GM21619 (cell line): ENCODE results near the gene SGPP1.
"Not testable (repeated sequence)": the region's sequence is repeated elsewhere in the genome, so short reads cannot be mapped to it uniquely, and the experiment has no call there.

Experiments
- ATAC-seq: cut with Tn5 transposase; IDR thresholded peaks from one replicate; pipeline ENCODE4 v1.9.1; 2021; ENCODE audit not compliant: unreplicated experiment

SGPP1 gene

DNA sequence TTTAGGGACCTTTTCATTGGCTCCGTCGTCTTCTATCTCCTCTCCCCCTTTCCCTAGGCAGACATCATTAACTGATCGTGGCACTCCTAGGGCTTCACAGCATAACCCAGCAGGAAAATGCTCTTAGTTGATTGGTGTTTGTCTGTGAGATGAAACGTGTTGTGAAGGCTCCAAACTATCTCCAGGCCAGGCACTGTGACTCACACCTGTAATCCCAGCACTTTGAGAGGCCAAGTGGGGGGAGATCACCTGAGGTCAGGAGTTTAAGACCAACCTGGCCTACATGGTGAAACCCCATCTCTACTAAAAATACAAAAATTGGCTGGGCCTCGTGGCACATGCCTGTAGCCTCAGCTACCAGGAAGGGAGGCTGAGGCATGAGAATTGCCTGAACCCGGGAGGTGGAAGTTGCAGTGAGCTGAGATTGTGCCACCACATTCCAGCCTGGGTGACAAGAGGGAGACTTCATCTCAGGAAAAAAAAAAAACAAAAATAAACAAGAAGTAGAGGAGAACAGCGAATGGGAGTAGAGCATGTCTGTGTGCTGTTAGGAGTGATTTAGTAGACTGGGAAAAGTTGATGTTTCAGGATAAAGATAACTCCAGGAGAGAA, 53.9 kb downstream of the SGPP1 start:
- ATAC-seq: no peak

DNA sequence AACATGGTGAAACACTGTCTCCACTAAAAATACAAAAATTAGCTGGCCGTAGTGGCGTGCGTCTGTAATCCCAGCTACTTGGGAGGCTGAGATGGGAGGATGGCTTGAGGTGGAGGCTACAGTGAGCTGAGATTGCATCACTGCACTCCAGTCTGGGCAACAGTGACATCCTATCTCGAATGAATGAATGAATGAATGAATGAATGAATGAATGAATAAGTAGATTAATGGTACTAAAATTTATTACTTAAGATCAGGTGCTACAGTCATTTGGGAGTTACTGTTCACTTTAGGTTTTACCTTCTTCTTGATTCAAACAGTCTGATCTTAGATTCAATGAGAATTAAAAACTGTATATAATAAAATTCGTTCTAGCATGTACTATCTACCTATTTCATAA, 54.6 kb downstream of the SGPP1 start:
- ATAC-seq: no peak

GRCh38 chr14:63672417-63673180, 55.3 kb downstream of the SGPP1 start:
- ATAC-seq: peak; percentile 84

DNA sequence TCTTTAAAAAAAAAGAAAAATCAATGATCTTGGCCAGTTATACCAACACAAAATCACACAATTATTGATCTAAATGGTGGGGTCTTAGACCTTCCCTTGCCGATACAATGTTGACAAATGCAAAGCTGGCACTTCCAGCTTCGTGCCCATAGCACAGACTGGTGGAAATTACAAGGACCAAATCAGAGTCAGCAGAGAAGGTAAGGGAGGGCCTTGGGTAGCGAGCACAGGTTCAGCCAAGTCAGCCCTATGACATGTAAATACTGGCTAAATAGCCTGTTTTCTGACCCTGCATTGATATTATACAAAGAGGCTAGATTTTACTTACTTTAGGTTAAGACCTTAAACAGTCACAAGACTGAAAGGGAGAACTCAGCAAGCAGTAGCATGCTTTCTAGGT, 55.9 kb downstream of the SGPP1 start:
- ATAC-seq: peak; percentile 3

DNA sequence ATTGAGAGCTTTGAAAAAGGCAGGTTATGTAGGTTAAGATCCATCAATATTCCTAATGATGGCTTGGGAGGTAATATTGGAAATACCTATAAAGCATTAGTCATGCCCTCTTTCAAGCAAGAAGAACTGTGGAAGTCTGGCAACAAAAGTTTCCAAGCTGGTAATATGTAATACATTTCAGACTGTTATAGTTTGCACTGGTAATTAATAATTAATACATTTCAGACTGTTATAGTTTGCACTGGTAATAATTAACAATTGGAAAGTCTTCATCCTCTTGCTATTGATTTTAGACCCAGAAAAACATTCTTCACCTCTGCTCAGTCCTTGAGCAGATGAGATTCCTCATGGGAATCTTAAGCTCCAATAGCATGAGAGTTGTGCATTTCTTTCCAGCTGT, 57.2 kb downstream of the SGPP1 start:
- ATAC-seq: no peak

DNA sequence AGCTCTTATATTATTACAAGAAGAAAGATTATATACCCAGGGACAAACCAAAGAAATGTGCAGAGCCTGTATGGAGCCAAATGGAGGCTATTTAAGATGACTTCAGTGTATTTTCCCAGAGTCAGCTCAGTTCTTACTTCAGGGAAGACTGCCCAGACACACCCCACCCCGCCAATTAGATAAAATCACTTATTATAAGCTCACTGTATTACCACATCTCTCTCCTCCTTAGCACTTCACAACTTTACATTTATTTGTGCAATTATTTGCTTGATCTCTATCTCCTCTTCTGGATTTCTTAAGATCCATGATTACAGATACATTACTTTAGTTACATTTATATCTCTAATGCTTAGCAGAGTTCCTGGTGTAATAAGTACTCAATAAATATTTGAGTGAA, 61.5 kb downstream of the SGPP1 start:
- no peak for ATAC-seq

DNA sequence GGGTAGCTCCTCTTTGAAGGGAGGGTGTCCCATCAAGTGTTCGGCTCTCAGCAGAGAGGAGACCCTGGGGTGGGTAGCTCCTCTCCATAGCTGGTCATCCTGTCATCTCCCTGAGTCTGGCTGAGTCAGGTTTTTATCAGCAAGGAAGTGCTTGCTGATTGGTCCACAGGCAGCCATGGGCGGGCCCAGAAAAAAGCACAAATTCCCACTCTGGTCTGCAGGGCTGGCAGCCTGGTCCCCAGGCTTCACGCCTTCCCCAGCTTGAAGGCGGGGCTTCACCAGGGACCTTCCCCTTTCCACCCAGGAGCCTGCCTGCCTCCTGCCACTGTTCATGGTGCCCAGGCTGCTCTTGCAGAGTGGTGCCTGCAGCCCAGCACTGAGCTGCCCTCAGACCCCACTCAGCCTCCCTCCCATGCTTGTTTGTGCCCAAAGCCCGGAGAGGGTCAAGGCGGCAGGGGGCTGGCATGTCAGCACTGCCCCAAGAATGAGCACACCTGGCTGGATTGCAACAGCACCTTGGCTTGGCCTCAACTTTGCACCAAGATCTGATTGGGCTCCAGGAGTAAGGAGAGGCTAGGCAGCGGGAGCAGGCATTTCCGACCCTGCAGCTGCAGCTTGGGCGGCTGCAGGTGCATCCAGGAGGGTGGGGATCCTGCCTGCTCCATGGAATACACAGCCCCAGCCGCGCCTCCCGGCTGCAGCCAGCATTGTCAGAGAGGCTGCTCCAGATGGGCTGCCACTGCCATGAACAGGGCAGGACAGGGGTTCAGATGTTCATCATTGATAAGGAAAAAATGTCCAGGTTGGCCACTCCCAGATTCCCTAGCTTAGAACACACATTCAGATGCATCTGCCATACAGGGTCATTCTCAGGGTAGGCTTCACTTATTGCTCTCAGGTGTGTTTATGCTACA, 64.2 kb downstream of the SGPP1 start:
- ATAC-seq: no peak

DNA sequence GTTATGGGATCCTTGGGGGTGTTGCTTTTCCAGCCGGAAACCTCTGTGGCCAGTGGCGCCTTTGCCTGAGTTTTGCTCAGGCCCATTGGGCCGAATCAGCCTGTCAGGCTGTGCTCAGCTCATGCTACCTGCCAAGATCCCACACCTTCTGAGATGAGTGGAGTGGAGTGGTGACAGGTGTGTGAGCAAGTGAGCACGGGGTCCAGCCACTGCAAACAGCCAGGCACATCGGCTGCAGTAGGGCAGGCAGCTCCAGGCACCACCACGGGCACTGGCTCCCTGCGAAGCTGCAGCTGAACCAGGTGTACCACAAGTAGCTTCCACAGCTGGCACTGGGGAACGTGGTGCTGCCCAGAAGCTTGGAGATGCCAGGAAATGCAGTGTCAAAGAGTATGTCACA, 65.1 kb downstream of the SGPP1 start:
- no peak for ATAC-seq

DNA sequence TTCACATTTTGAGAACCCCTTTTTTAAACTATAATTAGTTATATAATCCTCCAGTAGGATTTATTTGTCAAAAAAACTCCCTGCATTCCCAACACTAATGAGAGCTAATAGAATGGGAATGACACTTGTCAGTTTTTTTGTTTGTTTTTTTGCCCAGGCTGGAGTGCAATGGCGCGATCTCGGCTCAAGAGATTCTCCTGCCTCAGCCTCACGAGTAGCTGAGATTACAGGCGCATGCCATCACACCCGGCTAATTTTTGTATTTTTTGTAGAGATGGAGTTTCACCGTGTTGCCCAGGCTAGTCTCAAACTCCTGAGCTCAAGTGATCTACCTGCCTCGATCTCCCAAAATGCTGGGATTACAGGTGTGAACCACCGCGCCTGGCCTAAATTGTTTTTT, 66.0 kb downstream of the SGPP1 start:
- ATAC-seq: not testable (repeated sequence)

DNA sequence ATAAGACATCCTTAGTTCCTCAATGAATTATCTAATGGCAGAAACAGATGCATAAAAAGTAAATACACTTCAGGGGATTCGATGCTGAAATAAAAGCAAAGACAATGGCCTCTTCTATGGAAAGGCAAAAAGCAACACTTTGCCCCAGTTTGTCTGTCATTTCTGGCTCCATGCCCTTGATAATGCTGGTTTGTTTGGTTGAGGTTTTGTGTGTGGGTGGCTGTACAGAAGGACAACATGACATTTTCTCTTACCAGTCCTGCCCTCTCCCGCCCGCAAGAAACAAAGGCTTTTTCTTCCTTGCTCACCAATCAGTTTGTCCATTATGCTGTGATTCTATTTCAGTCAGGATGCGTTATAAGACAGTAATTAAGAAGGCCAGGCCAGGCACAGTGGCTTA, 68.1 kb downstream of the SGPP1 start:
- no peak for ATAC-seq

DNA sequence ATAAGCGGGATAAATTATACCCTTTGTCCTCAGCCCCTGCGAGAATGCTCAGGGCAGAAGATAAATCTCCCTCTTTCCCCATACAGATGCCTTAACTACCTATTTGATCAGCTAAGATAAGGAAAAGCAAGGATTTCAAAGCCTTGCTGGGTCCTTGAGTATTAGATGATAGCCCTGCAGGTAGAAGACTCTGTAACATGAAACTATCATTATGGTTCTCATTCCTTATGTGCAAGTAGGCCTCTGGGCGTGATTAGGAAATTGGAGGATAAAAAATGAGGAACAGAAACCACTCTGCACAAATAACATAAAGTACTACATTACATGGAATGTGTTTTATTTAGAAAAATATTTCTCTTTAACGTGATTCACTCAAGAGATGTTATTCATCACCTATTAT, 71.7 kb downstream of the SGPP1 start:
- no peak for ATAC-seq

DNA sequence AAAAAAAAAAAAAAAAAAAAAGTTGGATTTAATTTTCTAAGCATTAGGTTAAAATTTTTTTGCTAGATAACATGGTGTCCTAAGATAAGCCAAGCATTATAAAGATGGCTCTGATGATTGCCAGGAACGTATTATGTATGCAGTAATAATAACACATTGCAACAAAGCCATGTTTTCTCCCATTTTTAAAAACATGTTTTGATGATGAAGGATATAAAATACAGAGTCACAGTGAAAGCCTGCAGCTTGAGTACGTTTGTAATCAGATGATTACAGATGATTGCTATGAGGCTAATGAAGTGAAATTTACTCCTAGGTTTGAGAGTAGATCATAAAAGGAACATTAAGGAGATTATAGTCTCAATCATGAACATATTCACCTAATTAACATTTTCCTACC, 72.9 kb downstream of the SGPP1 start:
- no peak for ATAC-seq

DNA sequence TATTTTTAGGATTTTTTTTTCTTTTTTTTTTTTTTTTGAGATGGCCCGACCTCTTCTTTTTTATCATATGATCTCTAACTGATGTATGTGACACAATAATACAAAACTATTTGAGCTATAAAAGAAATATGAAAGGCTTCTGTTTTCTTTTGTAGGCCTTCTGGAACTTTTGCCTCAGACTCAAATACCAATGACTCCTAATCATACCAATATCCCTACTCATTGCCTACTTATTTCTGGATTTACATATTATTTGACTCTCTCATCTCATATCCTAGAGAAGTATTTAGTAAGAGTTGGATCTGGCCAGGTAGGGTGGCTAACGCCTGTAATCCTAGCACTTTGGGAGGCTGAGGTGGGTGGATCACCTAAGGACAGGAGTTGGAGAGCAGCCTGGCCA, 73.5 kb downstream of the SGPP1 start:
- no peak for ATAC-seq

GRCh38 chr14:63652406-63652805, 75.5 kb downstream of the SGPP1 start:
- no peak for ATAC-seq

DNA sequence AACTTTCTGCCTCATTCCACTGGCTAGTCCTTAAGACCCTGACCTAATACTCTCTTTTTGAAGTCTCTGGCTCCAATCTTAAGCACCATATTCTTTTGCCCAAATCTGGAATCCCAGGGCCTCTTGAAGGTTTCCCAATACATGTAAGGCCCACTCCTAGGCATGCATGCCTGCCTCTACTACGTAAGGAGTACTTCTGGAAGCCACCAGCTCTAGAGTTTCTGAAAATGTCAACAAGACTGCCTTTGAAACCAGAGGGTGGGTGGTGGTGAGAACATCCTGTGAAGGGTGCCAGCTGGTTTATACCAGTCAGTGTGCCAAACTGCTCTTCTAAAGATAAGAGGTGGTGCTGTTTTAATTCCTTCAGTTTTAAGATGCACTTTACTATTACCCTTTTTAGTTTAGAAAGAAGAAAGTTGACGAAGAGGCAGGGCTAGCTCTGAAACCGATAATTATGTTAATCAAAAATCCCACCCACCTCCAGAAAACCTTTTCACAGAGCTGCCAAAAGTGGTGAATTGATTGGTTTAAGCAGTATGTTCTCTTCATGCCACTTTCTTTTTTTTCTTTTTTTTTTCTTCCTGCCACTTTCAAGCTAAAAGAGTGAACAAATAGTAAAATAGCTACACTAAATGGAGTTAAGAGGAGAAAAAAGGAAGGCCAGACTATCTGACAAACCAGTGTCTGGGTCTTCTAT, 77.5 kb downstream of the SGPP1 start:
- peak; percentile 55 for ATAC-seq

DNA sequence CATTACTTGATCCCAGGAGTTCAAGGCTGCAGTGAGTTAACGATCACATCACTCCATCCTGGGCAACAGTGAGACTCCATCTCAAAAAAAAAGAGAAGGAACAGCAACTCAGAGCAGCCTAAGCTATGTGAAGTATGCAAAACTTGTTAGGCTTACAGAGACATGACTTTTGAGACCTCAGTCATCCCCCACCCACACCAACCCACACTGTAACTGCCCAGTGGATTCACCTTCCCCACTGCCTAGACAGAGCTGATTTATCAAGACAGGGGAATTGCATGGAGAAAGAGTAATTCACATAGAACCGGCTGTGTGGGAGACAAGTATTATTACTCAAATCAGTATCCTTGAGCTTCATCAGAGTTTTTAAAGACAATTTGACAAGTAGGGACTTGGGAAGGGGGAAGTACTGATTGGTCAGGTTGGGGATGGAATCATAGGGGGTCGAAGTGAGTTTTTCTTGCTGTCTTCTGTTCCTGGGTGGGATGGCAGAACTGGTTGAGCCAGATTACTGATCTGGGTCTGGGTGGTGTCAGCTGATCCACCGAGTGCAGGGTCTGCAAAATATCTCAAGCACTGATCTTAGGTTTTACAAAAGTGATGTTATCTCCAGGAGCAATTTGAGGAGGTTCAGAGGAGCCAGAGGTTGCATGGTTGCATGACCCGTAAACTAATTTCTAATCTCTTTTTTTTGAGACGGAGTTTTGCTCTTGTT, 80.0 kb downstream of the SGPP1 start:
- ATAC-seq: no peak

DNA sequence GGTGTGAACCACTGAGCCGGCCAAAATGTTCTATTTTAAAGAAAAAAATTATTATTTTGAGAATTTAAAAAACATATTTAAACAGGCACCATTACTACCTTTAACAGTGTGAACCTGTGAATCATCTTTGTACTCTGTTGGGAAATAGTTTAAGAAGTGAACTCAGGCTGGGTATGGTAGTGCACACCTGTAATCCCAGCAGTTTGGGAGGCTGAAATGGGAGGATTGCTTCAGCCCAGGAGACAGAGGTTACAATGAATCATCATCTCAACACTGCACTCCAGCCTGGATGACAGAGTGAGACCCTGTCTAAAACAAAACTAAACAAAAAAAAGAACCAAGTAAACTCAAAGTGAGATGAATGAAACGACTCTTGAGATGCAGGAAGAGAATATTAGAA, 83.1 kb downstream of the SGPP1 start:
- no peak for ATAC-seq

DNA sequence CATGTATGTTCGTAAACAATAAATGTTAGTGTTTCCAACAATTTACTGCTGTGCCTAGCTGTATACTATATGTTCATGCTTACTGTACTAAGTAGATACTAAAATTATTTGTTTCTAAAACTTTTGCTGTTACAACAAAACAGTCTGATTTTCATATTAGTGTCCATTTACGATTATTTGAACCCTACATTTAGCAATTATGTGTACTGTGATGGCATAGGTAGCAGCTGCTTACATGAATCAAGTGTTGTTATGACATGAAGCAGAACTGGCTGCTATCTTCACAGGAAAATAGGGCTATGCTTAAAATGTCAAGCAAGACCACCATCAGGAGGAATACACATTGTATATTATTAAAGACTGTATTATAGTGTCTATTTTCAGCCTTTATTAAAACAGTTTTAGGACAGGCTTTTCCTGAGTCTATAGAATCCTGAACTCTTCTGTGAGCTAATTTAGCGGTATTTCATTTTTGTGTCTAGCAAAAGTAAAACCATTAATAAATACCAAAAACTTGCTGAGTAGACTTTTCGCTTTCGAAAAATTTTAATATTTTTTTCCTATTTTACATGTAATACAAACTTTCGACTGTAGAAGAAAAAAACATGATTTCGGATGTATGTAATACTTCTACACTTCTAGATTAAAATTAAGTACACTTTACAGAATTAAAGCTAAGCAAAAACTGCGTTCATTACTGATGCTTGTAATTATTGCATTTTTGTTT, 85.0 kb downstream of the SGPP1 start:
- ATAC-seq: no peak

DNA sequence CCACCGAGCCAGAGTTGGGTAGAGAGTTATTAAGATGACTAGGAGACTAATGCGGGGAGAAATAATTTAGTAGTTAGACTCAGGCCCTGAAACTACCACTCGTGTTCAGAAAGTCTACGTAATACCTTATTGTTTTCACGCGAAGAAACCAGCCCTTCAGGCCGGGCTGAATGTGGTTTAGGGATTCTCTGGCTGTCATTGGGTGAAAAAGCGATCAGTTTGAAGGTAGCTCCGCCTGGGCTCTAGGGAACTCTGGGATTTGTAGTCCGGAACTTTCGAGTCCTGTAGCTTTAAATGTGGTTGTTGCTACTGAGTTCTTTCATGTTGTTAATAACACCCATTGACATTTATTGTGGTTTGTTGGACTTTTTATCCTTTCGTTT, 85.6 kb downstream of the SGPP1 start:
- ATAC-seq: peak; percentile 57
